ENCODE measurements around the gene SNED1.

Gene SNED1

GRCh38 chr2:240992572-240993291 lies 5.7 kb upstream of the SNED1 start:
- no peak for DNase-seq

GRCh38 chr2:240993446-240994170 lies 4.8 kb upstream of the SNED1 start:
- no peak for DNase-seq

GRCh38 chr2:240994171-240994896 lies 4.1 kb upstream of the SNED1 start:
- no peak for DNase-seq

GRCh38 chr2:240995041-240996021 lies 3.1 kb upstream of the SNED1 start:
- DNase-seq, result no peak

- DNase-seq, result no peak
Observed at GRCh38 chr2:240996161-240996833, 2.1 kb upstream of the SNED1 start.

- DNase-seq, result no peak
Observed at GRCh38 chr2:240996834-240997140, 1.6 kb upstream of the SNED1 start.

GRCh38 chr2:240997141-240997855 lies 1.1 kb upstream of the SNED1 start:
- no peak for DNase-seq

GRCh38 chr2:240998706-240998994 lies 232 bp downstream of the SNED1 start:
- DNase-seq, result no peak

GRCh38 chr2:240998995-240999791 lies 775 bp downstream of the SNED1 start:
- DNase-seq, result no peak

GRCh38 chr2:240999873-241000541 lies 1.6 kb downstream of the SNED1 start:
- no peak for DNase-seq

GRCh38 chr2:241000831-241001321 lies 2.5 kb downstream of the SNED1 start:
- no peak for DNase-seq

- DNase-seq, result no peak
Observed at GRCh38 chr2:241001413-241002274, 3.2 kb downstream of the SNED1 start.

GRCh38 chr2:241002275-241003046 lies 4.0 kb downstream of the SNED1 start:
- DNase-seq, result no peak

GRCh38 chr2:241003047-241003360 lies 4.6 kb downstream of the SNED1 start:
- DNase-seq, result no peak

- DNase-seq, result no peak
Observed at GRCh38 chr2:241003369-241003768, 5.0 kb downstream of the SNED1 start.

GRCh38 chr2:241003830-241004564 lies 5.6 kb downstream of the SNED1 start:
- DNase-seq, result no peak

GRCh38 chr2:241005569-241005968 lies 7.2 kb downstream of the SNED1 start:
- DNase-seq, result no peak

GRCh38 chr2:241006412-241006811 lies 8.0 kb downstream of the SNED1 start:
- no peak for DNase-seq

All from NCI-H526 treated with DMSO at 0.1 percent for 48 hours (cell line).